GM18507 (cell line): Measurements from ENCODE around the gene CCDC93.

ENCODE experiments used
- DNase-seq: peaks from one replicate; pipeline ENCODE4 v3.0.0; 2011; ENCODE audit warnings: low read depth; ENCODE audit not compliant: insufficient read length; ENCODE audit errors: extremely low spot score
- FAIRE-seq: peaks from 2 replicates; lab custom pipeline; 2011; peaks lifted over from hg19 to GRCh38; lab: Jason Lieb, UNC

The CCDC93 gene

DNA sequence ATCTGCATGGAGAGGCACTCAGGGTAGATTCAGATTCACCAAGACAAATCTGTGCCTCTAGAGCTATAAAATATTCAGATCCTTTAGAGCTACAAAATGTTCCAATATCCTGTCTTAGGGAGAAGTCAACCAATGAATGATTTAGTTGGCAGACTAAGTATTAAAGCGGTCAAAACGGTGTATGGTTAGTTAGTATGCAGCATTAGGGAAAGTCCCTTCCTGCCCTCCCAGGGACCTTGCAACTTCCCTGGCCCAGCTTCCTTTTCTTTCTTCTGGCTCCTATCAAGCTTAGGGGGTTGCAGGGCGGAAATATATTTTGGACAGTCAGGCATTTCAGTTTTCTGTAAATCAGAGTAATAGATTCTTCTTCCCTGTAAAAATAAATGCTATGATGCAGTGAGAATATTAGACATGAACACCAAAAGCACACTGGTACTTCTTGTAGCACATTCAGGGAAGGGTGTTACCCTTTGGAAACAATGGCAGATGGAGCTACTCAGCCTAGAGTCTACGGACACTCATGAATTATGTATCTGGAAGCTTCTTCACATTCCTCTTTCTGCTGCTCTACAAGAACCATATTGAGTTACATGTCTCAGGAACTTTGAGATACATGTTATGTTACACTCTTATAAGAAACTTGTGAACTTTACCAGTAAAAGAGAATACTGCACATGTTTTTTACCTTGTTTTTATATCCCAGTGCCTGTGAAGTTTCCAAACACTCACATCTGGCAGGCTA is 45.7 kb downstream of the CCDC93 start:
- FAIRE-seq = no peak
- no peak for DNase-seq

DNA sequence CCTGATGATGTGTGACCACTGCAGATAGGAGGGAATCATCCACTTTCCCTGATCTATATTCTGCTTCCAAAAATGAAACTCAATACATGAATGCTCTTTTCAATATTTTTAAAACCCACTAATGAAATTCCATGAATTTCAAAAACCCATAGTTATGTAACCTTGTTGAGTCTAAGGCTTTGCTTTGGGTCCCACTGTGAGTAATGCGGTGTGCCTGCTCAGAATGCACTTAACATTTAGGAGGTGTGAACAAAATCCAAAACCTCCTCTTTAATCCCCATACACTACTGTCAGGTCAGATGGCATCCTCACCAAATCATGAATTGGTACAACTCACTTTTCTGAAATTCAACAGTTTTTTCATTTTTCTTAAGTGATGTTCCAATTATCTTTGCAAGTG is 50.4 kb downstream of the CCDC93 start:
- DNase-seq (no peak), FAIRE-seq (peak; percentile 24)

DNA sequence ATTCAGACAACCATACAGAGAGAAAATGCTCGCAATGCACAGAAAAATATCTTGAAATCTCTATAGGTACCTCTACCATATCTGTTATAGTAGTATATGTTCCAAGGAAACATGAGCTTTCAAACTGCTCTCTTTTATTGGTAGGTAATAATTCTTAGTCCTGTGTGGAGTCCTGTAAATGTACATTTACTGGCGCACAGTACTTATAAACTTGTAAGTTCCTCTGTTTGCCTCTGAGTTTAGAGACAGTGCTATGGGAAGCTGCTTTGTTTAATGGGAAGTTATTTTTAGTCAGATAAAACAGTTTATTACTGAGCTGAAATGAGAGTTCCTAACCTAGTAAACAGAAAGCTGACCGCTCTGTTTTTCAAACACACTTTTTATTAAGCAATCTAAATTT is 52.7 kb downstream of the CCDC93 start:
- FAIRE-seq (no peak), DNase-seq (no peak)

DNA sequence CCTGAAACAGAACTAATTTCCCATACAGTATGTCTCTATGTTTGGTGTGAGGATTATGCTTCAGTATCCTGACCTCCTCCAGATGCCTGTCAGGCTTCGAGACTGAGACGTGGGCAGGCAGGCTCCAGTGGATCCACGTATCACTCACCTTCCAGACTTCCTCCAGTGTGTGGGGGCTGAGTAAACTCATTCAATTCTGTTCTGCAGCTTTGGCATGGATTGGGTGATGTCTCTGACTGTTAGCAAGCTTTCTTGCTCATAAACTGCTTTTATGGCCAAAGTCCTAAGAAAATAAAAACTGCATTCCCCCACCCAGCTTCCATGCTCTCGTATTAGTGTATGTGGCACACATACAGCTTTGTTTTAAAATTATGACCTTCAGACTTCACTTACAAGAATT is 53.6 kb downstream of the CCDC93 start:
- DNase-seq (no peak), FAIRE-seq (no peak)

DNA sequence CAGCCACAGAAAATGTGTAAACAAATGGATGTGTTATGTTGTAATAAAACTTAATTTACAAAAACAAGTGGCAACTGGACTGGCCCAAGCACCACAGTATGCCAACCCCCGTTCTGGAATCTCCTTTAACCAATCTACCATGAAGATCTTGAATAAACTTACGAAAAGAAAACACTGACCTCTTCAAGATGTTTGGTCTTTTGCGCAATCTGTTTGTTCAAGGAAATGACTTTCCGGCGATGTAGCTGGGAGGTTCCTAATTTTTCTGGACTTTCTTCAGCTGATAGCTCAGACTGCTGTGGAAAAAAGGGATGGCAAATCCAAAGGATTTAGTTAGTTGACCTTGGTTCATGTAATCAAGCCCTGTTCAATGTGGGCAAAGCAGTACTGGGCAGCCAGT is 55.7 kb downstream of the CCDC93 start:
- DNase-seq = no peak
- no peak for FAIRE-seq

DNA sequence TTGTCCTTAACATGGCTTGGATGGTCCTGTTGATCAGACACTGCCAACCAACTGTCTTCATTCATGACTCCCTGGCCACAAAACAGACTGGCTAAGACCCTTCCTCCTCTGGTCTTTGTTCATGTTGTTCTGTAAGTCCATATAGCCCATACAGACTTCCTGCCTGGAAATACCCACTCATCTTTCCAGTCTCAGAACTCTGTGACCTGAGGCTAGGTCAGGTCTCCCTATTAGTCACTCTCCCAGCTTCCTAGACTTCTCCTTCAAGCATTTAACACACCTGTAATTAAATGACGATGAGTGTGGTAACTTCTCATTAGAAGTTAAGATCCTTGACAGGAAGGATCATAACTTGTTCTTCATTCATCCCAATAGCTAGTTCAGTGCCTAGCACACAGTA is 56.3 kb downstream of the CCDC93 start:
- no peak for DNase-seq

DNA sequence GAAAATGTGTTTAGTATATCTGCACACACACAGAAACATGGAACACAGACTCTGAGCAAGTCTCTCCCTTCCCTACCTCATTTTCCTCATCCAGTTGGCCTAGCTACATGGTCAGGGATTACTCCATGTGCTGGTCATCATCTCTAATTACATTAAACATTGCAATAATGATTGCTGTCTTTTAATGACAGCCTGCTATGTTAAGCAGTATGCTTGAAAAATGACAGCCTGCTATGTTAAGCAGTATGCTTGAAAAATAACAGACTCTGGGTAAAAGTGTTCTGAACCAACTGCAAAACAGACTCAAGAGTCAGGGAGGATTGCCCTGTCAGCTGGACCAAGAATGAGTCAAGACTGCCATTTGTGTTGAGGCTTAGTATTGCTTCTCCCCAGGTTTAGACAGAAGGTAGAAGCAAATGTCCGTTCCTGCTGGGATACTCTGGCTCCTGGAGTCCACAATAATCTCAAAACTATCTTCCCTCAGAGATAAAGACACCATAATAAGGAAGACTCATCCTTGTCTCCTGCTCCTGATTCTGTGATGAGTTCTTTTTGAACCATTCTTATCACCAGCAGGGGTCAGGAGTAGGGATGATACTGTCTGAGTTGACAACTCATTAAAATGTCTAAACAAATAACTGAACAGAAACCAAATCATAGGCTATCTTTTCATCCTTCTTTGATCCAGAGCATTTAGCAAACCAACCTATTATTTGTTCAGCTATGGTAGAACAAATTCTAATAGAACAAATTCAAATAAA is 57.7 kb downstream of the CCDC93 start:
- no peak for FAIRE-seq
- no peak for DNase-seq

More for the DNA sequence above, 56.3 kb downstream of the CCDC93 start:
- no peak for FAIRE-seq

DNA sequence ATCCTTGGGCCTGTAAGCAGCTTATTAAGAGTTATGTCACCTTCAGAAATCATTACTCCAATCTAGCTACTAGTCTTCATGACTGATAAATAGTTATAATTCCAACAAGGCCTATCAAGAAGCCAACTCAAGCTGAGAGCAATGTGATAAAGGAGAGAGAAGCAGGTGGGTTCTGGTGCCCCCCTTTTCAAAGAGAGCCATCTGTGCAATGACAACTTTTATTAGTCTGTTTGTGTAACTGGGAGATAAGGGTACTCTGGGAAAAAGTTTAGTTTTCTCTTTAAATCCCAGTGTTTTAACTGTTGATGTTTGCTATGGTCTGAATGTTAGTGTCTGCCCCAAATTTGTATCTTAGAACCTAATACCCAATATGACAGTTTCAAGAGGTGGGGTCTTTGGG is 60.6 kb downstream of the CCDC93 start:
- no peak for DNase-seq
- no peak for FAIRE-seq

DNA sequence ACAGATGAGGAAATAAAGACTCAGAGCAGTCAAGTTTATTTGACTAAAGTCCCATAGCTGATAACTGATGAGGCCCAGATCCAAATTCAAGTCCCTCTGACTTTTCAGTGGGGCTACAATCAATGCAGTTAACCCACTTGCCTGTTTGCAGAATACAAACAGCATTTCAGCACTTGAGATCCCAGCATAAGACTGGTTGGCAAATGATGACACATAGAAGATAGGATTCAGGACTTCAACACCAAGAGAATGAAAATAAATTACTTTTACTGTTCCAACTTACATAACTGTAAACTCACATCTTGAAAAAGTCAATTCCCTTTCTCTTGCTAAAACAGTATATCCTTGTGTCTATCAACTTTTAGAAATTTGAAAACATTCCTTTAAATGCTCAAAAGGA is 61.2 kb downstream of the CCDC93 start:
- no peak for FAIRE-seq

DNA sequence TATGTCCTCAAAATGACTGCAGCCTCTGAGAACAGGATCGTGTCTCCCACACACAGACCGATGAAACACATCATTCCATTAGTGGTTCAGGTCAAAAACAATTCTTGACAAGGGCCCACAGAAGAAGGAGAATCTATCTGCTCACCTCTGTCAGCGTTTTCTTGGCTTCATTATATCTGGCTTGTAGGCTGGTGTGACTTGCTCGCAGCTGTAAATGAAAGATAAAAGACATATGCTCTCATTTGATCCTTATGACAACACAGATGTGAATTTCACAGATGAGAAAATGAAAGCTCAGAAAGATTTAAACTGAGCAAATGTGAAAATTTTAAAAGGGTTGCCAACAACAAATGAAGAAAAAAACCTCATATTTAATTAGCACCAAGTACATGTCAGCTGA is 61.6 kb downstream of the CCDC93 start:
- no peak for FAIRE-seq
- DNase-seq = no peak

More for the DNA sequence above, 61.2 kb downstream of the CCDC93 start:
- DNase-seq = no peak

DNA sequence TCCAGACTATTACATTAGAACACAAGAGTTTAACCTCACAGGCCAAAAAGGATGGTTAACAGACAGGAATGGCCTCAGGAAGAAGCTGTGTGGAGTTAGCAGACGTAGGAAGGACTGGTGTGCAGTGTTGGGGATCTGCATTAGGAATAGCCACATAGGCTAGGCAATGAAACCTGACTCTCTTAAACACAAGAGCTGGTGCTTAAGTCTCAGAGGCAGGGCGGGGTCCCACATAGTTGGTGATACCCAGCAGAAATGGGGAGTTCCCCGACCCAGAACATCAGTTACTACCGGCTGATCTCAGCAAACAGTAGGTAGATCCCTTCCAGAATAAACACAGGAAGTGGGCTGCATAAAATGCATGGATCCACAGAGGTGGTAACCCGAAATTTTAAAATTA is 64.1 kb downstream of the CCDC93 start:
- DNase-seq (no peak), FAIRE-seq (no peak)

DNA sequence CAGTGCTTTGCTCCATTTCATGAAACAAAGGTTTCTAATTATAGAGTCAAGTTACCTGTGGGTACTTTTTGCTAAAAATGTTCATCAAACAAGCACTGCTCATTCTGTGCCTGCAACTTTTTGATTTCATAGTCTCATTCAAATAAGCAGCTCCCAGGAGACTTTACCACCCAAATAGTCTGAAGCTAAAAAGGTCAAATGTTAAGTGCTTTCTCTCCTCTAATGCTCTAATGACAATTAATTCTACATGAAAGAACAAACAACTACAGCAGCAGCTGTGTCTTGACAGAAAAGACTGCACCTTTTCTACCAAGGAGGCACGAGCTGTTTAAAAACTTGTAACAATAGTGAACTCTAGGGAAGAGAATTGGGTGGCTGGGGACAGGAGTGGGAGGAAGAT is 65.3 kb downstream of the CCDC93 start:
- no peak for DNase-seq
- no peak for FAIRE-seq

DNA sequence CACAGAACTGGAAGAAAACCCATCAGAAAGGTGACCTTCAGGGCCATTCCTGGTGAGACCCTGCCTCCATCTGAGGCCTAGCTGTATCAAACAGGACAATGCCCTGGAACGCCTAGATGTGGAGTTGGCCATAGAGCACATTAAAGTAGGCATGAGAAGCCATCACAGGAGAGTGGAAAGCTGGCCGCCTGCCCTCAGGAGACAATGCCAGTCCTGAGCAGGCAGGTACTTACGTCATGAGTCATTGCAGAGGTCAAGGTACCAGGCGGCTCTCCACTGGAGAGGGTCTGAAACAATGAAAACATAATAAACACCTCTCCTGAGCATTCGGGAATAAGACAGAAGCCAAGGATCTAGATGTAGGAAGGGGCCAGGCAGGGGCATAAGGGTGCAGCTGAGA is 68.6 kb downstream of the CCDC93 start:
- DNase-seq = no peak
- no peak for FAIRE-seq

DNA sequence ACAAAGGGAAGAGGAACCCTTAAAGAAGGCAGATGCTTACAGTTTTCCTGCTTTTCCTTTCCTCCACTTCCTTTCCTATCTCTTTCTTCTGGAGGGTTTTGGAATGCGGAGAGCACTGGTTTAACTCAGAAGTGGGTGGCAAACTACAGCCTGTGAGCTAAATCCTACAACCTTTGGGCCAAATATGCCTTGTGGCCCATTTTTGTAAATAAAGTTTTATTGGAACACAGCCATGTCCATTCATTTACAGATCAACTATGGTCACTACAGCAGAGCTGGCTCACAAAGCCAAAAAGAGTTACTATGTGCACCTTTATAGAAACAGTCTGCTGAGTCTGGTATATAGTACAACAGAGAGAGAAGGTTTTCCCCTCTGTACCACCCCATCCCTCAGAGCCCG is 69.1 kb downstream of the CCDC93 start:
- no peak for FAIRE-seq

DNA sequence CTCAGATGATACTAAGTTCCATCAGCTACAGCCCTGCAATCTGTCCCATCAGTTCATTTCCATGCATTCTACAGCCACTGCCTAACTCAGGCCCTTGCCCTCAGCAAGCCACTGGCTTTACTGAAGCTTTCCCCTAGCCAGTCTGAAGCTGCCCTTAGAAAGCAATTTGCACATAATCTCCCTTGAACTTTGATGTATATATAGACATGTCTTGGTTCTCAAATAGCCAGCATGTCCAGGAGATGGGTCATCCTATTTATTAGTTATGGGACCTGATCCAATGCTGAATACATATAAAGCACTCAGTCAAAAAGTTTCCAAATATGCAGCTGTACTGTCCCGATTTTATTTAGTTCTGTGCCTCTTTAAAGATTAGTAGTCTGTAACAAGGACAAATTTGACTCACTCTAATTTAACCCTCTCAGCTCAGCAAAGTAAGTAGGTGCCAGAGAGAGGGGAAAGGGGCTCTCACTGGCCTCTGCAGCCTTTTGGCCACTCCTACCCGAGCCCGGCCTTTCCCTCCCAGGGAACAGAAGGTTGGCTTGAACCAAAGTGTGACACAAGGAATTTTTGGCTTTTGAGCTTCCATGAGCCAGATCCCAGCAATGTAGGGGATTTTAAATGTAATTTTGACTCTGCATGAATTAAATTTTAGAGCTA is 70.7 kb downstream of the CCDC93 start:
- no peak for FAIRE-seq
- no peak for DNase-seq

More for the DNA sequence above, 69.1 kb downstream of the CCDC93 start:
- DNase-seq = no peak

DNA sequence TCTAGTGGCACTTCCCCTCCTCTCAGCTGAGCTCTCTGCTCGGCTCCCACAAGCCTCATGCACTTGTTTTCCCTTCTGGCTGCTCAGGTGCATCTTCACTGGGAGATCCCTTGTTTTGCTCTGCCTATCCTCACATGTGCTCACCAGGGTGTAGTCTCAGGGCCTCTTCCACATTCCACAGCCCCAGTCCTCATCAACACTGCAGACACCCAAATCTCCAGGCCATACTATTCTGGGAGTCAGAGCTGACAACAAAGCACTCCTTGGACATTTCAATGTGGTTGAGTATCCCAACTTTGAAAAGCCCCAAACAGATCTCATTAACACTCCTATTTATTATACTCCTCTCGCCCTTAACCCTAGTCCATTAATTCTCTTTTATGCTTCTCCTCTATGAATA is 71.3 kb downstream of the CCDC93 start:
- FAIRE-seq = no peak
- no peak for DNase-seq

DNA sequence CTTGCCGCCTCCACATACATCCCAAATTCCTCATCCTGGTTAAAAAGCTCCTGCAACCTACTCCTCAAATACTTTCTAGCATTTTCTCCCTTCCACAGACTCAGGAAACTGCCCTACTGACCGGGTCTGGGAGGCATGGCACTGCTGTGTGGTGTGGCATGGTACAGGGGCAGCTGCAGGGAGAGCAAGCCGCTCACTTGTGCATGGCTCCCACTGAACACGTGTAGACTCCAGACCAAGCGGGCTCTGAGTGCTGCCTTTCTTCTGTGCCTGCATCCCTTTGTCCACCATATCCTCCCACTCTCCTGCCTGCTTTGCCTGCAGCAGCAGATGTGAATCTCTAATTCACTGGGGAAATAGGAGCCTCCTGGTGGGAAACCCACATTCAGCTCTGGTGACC is 72.2 kb downstream of the CCDC93 start:
- DNase-seq (no peak), FAIRE-seq (no peak)

DNA sequence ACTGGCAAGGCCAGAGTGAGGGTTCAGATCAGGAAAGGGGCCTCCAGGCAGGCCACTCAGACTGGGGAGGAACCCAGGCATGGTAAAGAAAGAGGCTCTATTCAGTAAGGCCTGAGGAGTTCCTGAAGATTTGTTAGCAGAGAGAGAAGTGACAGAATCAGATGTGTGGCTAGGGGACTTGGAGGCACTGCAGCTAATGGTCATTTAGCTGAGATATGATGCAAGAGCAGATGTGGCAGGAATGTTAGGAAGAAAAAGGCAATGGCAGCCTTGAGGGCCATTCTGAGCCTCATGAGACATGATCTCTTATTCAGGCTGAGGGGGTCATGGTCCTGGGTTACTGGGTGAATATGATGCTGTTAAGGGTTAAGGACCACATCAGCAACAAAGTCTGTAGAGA is 73.4 kb downstream of the CCDC93 start:
- DNase-seq = no peak
- FAIRE-seq = no peak

DNA sequence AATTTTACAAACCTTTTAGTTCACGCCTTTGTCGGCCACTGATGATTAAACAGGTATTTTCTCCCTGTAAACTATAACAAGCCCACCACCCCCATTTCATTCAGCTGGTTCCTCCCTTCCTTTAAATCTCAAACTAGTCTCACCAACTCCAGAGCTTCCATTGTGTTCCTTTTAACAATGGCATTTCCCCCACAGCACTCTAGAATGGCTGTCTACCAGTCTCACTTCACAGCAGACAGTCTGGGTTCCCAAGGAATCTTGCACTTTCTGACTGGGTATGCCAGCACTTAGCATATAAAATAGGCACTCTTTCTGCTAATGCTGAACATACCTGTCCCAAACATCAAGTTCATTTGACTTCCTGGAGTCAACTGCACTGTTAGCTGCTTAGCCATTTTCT is 75.3 kb downstream of the CCDC93 start:
- DNase-seq (no peak), FAIRE-seq (no peak)

DNA sequence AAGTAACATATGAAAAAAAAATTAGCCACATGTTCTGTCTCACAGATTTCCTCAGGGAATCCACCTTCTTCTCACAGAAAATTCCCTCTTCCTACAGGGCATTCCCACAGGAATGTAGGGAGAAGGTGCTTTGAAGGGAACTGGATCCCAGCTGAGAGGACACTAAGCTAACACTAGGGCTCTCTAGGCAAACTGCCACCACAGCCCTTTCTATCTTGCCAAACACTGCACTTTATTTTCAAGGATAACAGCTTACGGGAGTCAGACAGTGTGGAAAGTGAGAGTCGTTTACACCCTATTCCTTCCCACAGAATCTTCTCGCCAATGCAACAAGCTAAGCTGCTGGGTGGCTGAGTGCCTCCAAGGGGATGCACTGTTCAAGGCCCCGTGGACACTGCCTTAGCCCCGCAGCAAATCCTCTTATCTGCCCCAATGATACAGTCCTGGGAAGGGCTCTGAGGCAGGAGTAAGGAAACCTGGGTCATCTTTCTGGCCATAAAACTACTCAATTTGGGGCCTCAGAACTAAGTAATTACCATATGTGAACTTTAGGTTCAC is 76.9 kb downstream of the CCDC93 start:
- FAIRE-seq (no peak), DNase-seq (no peak)
